GM18907 (cell line): ENCODE data around the gene NEUROG3.

Experiments
- ATAC-seq: cut with Tn5 transposase; IDR thresholded peaks from one replicate; pipeline ENCODE4 v1.9.1; 2021; ENCODE audit warnings: mild to moderate bottlenecking, moderate library complexity; ENCODE audit not compliant: unreplicated experiment

Gene NEUROG3, protein sequence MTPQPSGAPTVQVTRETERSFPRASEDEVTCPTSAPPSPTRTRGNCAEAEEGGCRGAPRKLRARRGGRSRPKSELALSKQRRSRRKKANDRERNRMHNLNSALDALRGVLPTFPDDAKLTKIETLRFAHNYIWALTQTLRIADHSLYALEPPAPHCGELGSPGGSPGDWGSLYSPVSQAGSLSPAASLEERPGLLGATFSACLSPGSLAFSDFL

DNA sequence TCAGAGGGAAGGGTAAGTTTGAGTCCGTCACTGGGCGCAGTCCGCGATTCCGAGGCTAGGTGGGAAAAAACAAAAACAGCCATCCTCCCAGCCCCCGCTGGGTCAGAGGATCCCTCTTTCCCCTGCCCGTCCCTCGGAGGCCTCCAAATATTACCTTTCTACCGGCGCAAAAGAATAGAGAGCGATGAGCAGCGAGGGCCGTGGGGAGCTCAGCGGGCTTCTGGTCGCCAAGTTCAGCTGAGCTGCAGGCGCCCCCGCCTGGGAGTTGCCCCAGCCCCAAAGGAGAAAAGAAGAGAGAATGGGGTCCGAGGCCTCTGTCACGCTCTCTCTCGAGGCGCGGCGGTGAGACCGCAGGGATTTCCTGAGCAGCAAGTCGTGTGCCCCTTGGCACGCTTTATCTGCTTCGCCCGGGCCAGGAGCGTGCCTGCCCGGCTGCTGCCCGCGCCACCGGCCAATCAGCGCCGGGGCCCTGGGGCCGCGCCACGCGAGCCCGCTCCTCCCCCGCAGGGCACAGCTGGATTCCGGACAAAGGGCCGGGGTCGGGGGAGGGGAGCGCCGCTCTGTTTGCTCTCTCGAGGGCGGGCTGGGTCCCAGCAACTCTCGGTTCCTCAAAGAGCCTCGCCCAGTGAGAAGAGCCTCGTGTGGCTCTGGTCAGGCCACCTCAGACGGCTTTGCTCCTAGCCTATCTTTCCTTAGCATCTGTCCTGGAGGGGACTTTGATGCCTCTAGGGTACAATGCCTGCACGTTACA is at the start of gene NEUROG3:
TSS of gene NEUROG3 (minus strand) at position 367 of the 751 bp plus-strand sequence. CDS start 379 bp downstream, outside the sequence.
- peak; percentile 70 for ATAC-seq

DNA sequence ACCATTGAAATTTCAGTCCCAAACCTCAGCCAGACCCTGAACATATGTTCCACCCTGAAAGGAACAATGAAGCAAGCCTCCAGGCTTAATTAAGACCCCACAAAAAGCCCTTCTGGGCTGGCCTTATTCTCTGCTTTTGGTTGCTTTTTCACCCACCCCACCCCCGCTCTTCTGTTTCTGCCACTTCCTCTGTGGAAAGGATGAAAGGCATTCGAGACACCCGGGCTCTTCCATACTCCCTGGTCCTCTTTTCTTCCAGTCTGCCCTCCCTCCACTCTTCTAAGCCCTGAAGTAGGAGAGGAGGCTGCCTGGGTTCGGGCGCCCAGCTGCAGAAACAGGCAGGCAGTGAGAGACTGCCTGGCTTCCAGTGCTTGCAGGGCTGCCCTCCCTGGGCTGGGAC is 47.4 kb upstream of the NEUROG3 start:
- no peak for ATAC-seq

DNA sequence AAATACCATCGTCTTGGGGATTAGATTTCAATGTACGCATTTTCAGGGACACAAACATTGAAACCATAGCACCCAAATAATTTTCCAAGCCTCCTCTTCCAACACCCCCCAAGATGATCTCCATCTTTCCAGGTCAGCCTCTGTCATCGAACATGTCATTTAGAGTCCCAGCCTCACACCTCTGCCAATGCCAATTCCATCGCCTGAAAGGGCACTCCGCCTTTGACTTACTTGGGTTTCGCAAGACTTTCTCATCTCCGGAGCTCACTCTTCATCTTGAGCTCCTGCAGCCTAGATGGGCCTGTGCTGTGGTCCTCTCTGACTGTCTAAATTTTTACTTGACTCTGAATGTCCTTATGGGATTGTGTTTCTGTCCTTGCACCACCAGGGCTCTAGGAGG is 46.4 kb upstream of the NEUROG3 start:
- no peak for ATAC-seq

DNA sequence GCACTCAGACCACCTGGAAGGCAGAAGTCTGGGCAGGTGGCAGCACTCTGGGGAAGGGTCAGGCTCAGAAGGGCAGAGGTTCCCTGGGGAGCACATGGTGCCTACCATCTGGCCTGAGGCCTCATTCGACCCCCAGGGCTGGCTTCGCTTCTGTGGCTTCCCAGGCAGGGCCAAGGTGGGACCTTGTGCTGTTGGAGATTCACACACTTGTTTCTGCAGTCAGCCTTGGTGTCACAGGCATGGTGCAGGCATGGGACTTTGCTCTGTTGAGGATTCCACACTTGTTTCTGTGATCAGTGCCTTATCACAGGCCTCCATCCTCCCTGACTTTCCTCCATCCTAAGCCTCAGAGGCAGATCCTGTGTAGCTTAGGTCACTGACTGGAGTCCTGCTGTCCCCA is 45.5 kb upstream of the NEUROG3 start:
- ATAC-seq, result no peak

DNA sequence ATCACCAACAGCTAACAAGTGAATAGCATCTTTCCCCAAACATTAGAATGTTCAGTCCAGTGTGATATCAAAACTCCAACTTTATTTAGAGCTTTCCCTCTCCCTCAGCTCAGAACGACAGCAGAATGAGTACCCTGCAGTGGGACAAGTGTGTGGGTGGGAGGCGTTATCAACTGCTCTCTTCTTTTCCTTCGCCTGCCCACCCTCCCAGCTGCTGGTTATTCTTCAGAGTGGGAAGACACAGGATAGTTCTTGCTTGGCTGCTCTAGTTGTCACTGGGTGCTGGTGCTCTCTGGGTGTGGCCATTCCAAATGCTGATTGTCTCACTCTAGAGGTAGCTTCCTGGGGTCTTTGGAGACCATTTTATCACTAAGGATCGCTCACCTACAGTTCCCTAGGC is 43.1 kb upstream of the NEUROG3 start:
- no peak for ATAC-seq

DNA sequence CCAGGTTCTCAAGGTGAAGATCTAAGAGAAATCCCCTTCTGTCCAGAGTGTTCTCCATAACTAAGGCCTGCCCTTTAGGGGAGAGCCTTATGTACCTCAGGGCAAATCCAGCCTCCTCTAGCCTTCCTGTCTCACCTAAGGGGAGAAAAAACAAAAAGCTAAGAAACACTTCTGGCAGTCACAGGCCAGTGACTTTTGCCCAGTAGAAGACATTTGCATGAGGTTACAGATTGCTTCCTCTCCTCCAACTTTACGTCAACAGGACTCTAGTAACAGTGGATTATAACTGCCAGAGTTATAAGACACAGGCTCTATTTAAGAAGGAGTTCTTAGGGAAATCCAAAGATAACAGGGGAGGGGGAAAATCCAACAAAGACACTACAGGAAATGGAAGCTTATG is 40.9 kb upstream of the NEUROG3 start:
- ATAC-seq, result peak; percentile 68

DNA sequence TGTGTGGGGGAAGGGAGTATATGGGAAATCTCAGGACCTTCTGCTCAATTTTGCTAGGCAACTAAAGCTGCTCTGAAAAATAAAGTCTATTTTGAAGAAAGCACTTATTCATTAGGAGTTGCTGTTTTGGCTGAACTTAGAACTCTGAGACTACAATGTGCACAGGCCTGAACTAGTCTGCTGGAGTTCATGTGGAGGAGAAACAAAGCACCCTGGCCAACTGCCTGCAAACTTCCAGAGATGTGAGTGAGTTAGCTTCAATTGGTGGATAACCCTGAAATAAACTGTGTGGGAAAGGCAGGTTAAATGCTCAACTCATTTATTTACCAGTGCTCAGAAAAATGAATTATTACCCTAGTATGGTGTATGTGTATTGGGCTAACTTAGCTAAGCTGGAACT is 39.5 kb upstream of the NEUROG3 start:
- no peak for ATAC-seq

DNA sequence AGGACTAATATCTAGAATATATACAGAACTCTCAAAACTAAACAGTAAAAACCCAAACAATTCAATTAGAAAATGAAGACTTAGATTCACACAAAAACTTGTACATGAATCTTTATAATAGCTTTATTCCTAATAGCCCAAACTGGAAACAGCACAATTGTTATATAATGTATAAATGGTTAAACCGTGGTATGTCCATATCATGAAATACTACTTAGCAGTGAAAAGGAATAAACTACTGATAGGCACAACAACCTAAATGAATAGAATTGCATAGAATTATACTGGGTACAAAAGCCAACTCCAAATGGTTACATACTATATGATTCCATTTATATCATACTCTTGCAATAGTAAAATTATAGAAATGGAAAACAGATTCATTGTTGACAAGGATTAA is 35.9 kb upstream of the NEUROG3 start:
- ATAC-seq, result no peak

DNA sequence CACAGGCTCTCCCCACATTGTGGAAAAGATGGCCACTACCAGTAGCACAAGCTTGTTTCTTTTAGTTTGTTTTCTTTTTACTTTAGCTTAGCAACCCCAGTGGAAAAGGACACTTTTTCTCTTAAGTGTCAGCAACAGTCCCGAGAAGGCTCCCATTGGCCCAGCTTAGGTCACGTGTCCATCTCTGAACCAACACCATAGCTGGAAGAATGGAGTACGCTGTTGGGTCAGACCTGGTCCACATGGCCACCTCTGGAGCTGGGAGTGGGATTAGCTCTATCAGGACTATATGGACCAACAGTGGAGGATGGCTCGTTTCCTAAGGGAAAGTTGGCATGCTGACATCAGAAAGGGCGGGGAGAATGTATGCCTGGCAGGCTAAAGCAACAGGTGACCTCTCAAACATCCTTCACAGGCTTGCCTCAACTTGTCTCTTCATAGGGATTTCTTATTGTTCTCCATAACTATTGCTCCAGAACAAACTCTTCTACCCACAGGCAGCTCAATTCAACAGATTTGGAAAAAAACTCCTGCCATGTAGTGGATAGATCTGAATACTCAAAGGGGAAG is 27.6 kb upstream of the NEUROG3 start:
- ATAC-seq, result no peak

DNA sequence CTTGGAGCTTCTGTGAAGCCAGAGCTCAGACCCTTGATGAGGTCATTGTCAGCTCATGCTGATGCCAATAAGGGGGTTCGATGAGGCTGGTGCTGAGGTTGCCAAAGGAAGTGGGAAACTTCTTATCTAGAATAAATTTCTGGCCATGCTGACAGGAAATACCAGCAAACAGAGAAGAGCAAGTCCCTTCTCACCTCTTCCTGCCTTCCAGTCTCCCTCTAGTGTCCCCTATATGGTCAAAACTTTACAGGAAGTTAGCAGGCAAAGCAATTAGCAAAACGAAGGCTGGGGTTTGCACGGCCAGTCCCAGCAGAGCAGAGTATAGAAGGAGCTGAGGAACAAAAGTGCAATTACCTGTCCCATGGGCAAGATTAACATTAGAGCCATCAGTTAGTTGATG is 15.1 kb upstream of the NEUROG3 start:
- ATAC-seq, result no peak

DNA sequence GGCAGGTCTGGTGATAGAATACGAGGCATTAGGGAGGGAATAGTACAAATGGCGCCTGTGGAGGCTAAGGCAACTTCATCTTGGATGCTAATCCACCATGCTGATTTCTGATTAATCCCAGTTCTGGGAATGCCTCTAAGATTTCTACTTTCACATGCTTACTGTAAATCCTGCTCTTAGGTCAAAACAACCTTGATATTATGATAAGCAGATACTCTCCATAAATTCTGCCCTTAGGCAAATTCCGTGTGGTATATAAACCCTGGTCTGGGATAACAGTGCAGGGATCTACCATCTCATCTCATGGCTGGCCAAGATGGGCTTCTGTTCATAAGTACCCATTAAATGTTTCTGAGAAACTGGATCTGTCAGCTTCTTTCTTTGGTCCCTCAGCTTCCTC is 11.4 kb upstream of the NEUROG3 start:
- ATAC-seq, result no peak

DNA sequence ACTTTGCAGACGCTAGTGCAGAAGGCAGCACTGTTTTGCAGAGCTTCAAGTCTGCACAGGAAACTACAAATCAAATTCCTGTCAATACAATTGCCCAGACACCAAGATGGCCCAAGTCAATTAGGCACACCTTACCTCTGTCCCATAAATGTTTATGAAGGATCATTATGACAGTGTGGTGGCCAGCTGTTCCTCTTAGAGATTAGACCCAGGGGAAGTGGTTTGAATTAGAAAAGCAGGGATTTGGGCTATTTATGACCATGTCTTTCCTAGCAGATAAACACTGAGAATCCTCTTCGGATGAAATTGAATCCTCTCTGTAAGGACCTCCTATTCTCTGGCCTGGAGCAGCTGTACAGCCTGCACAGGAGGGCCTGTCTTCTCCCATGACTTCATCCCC is 9.9 kb upstream of the NEUROG3 start:
- ATAC-seq, result no peak

DNA sequence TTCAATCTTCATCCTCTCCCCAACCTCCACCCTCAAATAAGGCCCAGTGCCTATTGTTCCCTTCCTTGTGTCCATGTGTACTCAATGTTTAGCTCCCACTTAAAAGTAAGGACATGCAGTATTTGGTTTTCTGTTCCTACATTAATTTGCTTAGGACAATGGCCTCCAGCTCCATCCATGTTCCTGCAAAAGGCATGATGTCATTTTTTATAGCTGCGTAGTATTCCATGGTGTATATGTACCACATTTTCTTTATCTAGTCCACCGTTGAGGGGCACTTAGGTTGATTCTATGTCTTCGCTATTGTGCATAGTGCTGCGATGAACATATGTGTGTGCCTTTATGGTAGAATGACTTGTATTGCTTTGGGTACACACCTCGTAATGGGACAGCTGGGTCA is 7.2 kb upstream of the NEUROG3 start:
- ATAC-seq, result no peak

DNA sequence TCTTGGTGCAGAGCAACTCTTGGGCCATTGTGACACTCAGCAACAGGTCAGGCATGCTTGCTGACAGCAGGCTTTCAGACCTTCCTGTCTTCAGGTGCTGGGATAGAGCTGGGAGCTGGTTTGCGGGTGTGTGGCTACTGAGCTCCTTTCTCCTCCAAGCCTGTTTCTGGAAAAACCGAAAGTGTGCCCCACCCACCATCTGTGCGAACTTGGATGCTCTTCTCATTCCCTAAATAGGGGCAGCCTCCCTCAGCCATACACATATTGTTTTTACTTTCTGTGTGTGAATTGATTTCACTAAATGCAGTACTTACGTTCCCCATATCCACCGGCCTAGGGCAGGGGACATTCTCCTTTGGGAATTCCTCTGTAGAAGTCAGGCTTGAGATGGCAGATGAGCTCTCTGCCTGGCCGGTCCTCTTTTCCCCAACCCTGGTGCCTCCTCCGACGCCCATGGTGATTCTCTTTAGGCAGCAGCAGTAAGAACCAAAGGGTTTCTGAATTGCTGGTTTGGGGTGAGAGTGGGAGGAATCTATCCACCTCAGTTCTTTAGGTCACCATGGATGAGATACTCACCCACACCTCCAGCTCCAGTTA is 6.3 kb upstream of the NEUROG3 start:
- no peak for ATAC-seq

DNA sequence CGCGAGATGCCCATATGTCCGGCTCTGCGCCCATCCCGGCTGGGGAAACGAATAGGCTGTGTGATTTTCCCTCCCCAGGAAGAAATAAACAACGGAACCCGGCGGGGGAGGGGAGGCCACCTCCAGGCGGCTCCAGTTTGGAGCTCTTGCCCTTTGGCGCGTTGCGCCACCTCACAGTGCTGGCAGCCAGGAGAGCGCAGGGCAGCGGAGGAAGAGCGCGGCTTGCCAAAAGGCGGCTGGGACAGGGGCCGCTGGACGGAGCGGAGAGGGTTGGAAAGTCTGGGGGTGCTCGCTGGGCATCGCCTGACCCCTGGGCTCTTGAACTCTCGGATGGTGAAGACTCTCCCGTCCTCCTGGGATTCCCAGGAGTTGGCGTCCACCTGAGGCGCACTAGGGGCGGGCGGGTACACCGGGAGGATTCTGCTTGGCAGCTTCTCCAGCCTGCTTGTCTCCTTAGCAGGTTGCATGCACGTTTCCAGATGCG is 5.3 kb upstream of the NEUROG3 start:
- no peak for ATAC-seq

DNA sequence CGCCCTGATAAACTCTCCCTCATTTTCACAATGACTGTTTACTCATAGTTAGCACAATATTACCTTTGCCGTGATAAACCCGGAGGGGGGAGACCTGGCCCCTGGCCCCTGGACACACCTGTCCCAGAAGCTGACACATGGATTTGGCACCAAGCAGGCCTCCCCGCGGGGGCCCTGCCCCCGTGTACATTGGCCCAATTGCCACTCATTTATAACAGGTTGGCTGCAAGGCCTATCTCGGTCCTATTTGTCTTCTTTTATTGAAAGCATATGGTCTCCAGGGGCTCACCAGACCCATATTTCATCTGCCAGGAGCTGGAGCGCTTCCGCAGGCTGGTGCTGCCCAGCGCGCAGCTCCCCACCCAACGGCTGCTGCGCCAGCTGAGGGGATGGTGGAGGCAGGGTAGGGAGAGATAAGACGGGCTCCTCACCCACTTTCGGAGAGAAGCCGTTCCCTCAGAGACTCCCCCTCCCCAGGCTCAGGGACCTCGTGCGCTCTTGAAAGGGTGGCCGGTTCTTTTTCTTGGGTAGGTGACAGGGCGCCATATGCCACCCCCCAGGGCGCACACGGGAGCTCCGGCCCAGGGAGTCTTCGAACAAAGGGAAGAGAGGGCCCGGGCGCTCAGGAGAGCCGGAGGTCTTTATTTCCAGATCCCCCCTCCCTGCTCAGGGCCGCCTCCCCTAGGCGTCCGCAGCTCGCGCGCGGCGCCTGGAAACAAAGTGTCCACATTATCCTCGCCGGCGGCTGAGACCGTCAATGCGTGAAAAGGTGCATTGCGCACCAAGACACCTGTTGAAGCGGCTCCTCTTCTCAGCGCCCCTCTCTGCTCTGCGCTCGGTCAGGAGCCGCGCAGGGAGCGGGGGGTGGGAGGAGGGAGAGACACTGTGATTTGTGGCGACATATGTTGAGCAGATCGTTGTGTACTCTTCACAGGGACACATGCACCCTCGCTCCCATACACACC is 4.3 kb upstream of the NEUROG3 start:
- ATAC-seq, result no peak

DNA sequence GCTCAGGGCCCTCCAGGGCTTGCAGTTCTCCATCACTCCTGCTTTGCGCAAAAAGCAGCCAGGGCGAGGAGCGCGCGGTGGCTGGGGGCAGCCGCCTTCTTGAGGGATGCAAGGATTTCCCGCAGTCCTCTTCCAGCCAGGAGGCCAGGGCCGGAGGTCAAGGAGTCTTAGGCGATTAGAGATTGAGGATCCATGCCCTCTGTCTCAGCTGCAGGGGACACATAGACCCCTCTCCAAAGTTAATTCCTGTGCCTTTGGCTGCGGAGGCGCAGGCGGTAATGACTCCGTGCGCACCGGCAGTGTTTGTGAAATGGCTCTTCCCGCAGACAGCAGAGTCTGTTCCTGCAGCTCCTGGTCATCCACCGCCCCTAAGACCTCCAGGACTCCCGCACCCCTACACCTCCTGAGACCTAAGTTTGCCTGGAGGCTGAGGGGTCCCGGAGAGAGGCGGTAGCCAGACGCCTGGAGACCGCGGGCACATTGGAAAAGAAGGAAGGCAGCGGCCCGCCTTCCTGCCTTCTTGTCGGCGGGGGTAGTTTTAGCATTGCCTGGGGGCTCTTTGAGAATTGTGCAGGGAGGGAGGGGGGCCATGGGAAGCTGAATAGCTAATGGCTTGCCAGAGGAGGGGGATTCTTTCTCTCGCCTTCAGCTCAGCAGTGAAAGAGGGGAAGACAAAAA is 3.3 kb upstream of the NEUROG3 start:
- ATAC-seq, result no peak

DNA sequence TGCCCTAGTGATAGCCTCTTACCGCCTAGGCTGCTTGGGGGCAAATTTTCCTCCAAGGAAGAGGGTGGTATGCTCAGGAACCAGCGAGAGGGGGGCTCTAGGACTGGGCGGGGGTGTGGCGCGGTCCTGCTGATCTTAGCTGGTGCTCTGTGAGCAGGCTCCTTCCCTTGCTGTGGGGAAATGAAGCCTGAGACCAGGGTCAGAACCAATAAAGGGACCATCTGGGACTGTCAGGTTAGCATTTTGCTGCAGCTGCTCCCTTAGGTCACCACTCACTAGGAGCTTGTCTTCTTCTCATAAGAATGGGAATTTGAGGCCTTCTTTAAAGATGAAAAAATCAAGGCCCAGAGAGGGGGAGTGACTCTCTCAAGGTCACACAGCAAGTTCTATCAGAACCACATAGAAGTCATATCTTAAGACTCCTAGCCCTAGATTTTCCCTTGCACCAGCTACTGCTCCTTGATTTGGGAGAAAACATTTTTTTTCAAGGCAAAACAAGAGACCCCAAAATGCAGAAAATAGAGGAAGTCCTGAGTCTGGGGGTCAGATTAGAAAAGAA is 2.0 kb upstream of the NEUROG3 start:
- no peak for ATAC-seq

DNA sequence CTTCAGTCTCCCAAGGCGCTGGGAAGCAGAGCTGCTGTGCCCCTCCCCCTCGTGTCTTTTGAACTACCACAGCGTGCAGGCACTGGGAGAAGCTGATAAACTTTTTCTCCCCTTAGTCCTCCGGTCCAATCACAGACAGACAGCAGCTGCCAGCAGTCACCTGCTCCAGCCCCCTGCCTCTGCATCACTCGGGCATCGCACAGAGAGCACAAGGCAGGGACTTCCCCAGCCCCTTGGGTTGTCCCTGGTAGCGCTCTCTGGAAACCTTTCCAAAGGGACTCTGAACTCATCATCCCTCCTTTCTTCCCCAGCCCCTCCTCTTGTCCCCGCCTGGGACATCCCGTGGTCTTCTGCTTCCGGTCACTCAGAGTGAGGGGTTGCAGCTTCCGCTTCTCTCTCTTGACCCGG is 1.4 kb upstream of the NEUROG3 start:
- ATAC-seq, result no peak
